ENCODE results near the gene NUP210. TPM values are rescaled to one million over a fixed set of nuclear protein-coding genes. Genes with fewer than 3 reads are reported as not detected.

The NUP210 gene
- total and polyA plus RNA-seq, 2 experiments from 2014 or later = 13.8 to 73.9 TPM

DNA sequence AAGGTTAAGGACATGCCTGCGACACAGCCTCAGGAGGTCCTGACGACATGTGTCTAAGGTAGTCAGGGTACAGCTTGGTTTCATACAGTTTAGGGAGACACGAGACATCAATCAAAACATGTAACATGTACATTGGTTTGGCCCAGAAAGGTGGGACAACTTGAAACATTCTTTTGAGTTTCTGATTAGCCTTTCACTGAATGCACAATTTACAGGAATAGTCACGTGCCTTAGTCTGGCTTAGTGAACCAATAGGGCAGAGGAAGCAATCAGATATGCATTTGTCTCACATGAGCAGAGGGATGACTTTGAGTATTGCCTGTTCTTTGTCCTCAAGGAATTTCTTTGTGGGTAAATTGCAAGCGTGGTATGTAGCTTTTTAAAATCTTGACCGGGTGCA lies 35.5 kb upstream of the NUP210 start (continued):
- TF ChIP-seq, protein P1, sequence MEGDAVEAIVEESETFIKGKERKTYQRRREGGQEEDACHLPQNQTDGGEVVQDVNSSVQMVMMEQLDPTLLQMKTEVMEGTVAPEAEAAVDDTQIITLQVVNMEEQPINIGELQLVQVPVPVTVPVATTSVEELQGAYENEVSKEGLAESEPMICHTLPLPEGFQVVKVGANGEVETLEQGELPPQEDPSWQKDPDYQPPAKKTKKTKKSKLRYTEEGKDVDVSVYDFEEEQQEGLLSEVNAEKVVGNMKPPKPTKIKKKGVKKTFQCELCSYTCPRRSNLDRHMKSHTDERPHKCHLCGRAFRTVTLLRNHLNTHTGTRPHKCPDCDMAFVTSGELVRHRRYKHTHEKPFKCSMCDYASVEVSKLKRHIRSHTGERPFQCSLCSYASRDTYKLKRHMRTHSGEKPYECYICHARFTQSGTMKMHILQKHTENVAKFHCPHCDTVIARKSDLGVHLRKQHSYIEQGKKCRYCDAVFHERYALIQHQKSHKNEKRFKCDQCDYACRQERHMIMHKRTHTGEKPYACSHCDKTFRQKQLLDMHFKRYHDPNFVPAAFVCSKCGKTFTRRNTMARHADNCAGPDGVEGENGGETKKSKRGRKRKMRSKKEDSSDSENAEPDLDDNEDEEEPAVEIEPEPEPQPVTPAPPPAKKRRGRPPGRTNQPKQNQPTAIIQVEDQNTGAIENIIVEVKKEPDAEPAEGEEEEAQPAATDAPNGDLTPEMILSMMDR (conservative IDR thresholded peaks at IDR 0.05; ENCODE audit: low read depth in 2 of 2) = no peak
- TF ChIP-seq JUNB (IDR thresholded peaks at IDR 0.05; ENCODE audit: unreplicated experiment) (no peak), EZH2phosphoT487 (IDR thresholded peaks at IDR 0.05; ENCODE audit: unreplicated experiment) (no peak), NANOG (IDR thresholded peaks at IDR 0.05; ENCODE audit: borderline replicate concordance) (no peak), ZNF114 (CRISPR knock-in tag; IDR thresholded peaks at IDR 0.05) (no peak), STAT1 (IDR thresholded peaks at IDR 0.05; ENCODE audit: unreplicated experiment) (no peak), EZH2 (IDR thresholded peaks at IDR 0.05; ENCODE audit: low read depth, unreplicated experiment) (no peak)
- TF ChIP-seq, protein P2, sequence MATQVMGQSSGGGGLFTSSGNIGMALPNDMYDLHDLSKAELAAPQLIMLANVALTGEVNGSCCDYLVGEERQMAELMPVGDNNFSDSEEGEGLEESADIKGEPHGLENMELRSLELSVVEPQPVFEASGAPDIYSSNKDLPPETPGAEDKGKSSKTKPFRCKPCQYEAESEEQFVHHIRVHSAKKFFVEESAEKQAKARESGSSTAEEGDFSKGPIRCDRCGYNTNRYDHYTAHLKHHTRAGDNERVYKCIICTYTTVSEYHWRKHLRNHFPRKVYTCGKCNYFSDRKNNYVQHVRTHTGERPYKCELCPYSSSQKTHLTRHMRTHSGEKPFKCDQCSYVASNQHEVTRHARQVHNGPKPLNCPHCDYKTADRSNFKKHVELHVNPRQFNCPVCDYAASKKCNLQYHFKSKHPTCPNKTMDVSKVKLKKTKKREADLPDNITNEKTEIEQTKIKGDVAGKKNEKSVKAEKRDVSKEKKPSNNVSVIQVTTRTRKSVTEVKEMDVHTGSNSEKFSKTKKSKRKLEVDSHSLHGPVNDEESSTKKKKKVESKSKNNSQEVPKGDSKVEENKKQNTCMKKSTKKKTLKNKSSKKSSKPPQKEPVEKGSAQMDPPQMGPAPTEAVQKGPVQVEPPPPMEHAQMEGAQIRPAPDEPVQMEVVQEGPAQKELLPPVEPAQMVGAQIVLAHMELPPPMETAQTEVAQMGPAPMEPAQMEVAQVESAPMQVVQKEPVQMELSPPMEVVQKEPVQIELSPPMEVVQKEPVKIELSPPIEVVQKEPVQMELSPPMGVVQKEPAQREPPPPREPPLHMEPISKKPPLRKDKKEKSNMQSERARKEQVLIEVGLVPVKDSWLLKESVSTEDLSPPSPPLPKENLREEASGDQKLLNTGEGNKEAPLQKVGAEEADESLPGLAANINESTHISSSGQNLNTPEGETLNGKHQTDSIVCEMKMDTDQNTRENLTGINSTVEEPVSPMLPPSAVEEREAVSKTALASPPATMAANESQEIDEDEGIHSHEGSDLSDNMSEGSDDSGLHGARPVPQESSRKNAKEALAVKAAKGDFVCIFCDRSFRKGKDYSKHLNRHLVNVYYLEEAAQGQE (IDR thresholded peaks at IDR 0.05; ENCODE audit: unreplicated experiment) = no peak

DNA sequence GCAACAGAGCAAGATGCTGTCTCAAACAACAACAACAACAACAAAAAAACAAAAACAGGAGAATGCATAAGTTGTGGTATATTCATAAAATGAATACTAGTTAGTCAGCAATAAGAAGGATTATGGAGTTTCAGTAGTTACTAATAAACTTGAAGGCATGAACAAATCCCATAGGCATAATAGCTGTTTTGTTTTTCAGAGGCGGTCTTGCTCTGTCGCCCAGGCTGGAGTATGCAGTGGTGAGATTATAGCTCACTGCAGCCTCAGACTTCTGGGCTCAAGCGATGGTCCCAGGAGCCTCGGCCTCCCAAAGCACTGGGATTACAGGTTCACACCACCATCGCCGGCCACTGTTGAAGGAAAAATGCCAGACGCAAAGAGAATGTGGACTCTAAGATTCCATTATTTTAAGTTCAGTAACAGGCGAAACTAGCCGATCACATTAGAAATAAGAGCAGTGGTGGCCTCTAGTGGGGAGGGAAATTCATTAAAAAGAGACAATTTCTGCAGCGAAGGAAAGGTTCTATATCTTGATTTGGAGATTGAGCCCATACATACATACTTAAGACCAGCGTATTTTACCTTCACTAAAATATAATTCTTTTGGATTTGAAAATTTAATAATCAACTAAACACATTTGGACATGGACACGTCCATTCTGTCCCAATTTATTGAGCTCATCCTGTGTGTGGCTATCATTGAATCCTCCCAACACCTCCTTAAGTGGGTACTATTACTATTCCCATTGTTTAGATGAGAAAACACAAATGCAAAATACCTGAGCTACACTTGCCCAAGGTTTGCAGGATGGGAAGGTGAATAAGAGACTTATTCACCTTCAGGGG lies 32.6 kb upstream of the NUP210 start:
- Mint-ChIP-seq H3K9me3 (no peaks in the 10 kb centered on the region), H3K27me3 (ENCODE audit: insufficient read depth, low read depth, poor library complexity) (peaks cover 6% of the 10 kb centered on the region), H3K4me3 (peak overlapping the region; percentile 81), H3K27ac (peak overlapping the region; percentile 77; the same call in 1 of the 2 replicates), H3K4me1 (peaks cover 5% of the 10 kb centered on the region; the same call in 1 of the 3 replicates), H3K36me3 (ENCODE audit: low read depth) (no peaks in the 10 kb centered on the region)
- DNase-seq (ENCODE audit: low spot score) = peak; percentile 82
- TF ChIP-seq CREB1 (CRISPR knock-in tag; IDR thresholded peaks at IDR 0.05; ENCODE audit: low read depth) (no peak), NANOG (IDR thresholded peaks at IDR 0.05; ENCODE audit: borderline replicate concordance) (no peak)
- TF ChIP-seq, protein P1 (conservative IDR thresholded peaks at IDR 0.05; ENCODE audit: low read depth in 2 of 2) = peak; percentile 57 to 76
- Histone ChIP-seq H3K4me1 (ENCODE audit: insufficient read depth) (peaks cover 3% of the 10 kb centered on the region; the same call in 1 of the 2 replicates), H2AFZ (no peak overlapping the region), H4K20me1 (replicated peaks; ENCODE audit: insufficient read depth) (no peaks in the 10 kb centered on the region), H3K9me2 (ENCODE audit: insufficient read depth) (no peaks in the 10 kb centered on the region), H3K79me2 (replicated peaks; ENCODE audit: insufficient read depth) (no peaks in the 10 kb centered on the region; the same call in 1 of the 2 replicates), H3K4me2 (peak overlapping the region; percentile 50), H3F3A (replicated peaks; ENCODE audit: low read depth) (no peaks in the 10 kb centered on the region), H3K36me3 (ENCODE audit: insufficient read depth) (no peaks in the 10 kb centered on the region), H3K27ac (ENCODE audit: low read depth) (peak overlapping the region; percentile 73), H3K27me3 (ENCODE audit: insufficient read depth) (no peaks in the 10 kb centered on the region), H3K4me3 (peak overlapping the region; percentile 45; the same call in 1 of the 2 replicates)
- peak; percentile 13 for ATAC-seq

Data from GM23338 (cell line).